ENCODE data around the gene LOXL3.

Gene LOXL3

GRCh38 chr2:74482801-74483674 lies 70.7 kb downstream of the LOXL3 start, which contains the start of the genes CCDC142 and TTC31:
TSS of gene CCDC142 (minus strand) at chr2:74482998. CDS start at chr2:74482837, 161 bp downstream.
TSS of gene TTC31 (plus strand) at chr2:74483081. CDS start at chr2:74483096, 15 bp downstream.
- H3K9ac ChIP-seq (ENCODE audit: low read length) = peak within 1 kb of the TSS; percentile 84
- H4K20me1 ChIP-seq (ENCODE audit: low read depth, low read length) = no peaks in the 10 kb centered on the region
- no peaks in the 10 kb centered on the region for H3K9me3 ChIP-seq (ENCODE audit: insufficient read depth, low read length)
- H3K79me2 ChIP-seq (ENCODE audit: insufficient read depth, low read length) = peaks cover 26% of the 10 kb centered on the region
- peaks cover 4% of the 10 kb centered on the region; the same call in 1 of the 2 replicates for H3K36me3 ChIP-seq (ENCODE audit: low read length)
- peak within 1 kb of the TSS; percentile 84 for H2AFZ ChIP-seq (ENCODE audit: low read depth, low read length, severe bottlenecking)
- H3F3A ChIP-seq (ENCODE audit: insufficient read depth) = no peaks in the 10 kb centered on the region
- no peaks in the 10 kb centered on the region for H3K27me3 ChIP-seq (ENCODE audit: low read length)
- no peak for TF ChIP-seq EZH2phosphoT487 (conservative IDR thresholded peaks at IDR 0.05; ENCODE audit: low read length)
- TF ChIP-seq, protein P1, sequence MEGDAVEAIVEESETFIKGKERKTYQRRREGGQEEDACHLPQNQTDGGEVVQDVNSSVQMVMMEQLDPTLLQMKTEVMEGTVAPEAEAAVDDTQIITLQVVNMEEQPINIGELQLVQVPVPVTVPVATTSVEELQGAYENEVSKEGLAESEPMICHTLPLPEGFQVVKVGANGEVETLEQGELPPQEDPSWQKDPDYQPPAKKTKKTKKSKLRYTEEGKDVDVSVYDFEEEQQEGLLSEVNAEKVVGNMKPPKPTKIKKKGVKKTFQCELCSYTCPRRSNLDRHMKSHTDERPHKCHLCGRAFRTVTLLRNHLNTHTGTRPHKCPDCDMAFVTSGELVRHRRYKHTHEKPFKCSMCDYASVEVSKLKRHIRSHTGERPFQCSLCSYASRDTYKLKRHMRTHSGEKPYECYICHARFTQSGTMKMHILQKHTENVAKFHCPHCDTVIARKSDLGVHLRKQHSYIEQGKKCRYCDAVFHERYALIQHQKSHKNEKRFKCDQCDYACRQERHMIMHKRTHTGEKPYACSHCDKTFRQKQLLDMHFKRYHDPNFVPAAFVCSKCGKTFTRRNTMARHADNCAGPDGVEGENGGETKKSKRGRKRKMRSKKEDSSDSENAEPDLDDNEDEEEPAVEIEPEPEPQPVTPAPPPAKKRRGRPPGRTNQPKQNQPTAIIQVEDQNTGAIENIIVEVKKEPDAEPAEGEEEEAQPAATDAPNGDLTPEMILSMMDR (IDR thresholded peaks at IDR 0.05; ENCODE audit: insufficient read depth, low read length, poor library complexity, severe bottlenecking) = peak; percentile 82
- H3K27ac ChIP-seq (ENCODE audit: low read depth, low read length) = peak within 1 kb of the TSS; percentile 80
- peak within 1 kb of the TSS; percentile 89 for H3K4me2 ChIP-seq (ENCODE audit: low read depth, low read length, poor library complexity, severe bottlenecking)
- no peaks in the 10 kb centered on the region for H3K9me2 ChIP-seq (replicated peaks; ENCODE audit: insufficient read depth, low read length)
- peak within 1 kb of the TSS; percentile 96 for H3K4me3 ChIP-seq (ENCODE audit: insufficient read depth, low read length, poor library complexity, severe bottlenecking)
